ENCODE results near the gene MALL.

DNA sequence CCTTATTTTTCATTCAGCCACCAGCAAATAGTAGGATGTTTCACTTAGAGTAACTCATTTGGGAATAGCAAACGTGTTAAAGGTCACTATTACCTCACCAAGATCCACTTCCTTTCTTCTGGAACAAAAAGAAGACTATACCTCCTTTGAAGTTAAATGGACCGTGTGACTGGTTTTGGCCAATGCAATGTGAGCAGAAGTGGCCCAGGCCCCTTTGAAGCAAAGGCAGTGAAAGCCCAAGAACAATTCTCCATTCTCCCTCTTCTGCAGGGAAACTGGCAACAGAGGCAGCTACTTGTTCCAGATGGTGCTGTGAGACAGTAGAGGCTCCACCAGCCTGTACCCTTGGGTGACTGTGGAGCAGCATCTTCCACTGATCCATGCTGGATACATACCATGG, 11.3 kb upstream of the MALL start:
- TF ChIP-seq, protein P1, sequence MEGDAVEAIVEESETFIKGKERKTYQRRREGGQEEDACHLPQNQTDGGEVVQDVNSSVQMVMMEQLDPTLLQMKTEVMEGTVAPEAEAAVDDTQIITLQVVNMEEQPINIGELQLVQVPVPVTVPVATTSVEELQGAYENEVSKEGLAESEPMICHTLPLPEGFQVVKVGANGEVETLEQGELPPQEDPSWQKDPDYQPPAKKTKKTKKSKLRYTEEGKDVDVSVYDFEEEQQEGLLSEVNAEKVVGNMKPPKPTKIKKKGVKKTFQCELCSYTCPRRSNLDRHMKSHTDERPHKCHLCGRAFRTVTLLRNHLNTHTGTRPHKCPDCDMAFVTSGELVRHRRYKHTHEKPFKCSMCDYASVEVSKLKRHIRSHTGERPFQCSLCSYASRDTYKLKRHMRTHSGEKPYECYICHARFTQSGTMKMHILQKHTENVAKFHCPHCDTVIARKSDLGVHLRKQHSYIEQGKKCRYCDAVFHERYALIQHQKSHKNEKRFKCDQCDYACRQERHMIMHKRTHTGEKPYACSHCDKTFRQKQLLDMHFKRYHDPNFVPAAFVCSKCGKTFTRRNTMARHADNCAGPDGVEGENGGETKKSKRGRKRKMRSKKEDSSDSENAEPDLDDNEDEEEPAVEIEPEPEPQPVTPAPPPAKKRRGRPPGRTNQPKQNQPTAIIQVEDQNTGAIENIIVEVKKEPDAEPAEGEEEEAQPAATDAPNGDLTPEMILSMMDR (IDR thresholded peaks at IDR 0.05), result no peak
- TF ChIP-seq POLR2A (IDR thresholded peaks at IDR 0.05), result no peak
